ENCODE measurements around the gene SCN4B. TPM values are rescaled to one million over a fixed set of nuclear protein-coding genes. Genes with fewer than 3 reads are reported as not detected.
"Not testable (repeated sequence)": the region's sequence is repeated elsewhere in the genome, so short reads cannot be mapped to it uniquely, and the experiment has no call there.

The SCN4B gene, protein sequence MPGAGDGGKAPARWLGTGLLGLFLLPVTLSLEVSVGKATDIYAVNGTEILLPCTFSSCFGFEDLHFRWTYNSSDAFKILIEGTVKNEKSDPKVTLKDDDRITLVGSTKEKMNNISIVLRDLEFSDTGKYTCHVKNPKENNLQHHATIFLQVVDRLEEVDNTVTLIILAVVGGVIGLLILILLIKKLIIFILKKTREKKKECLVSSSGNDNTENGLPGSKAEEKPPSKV
- total RNA-seq: 2.5 TPM

DNA sequence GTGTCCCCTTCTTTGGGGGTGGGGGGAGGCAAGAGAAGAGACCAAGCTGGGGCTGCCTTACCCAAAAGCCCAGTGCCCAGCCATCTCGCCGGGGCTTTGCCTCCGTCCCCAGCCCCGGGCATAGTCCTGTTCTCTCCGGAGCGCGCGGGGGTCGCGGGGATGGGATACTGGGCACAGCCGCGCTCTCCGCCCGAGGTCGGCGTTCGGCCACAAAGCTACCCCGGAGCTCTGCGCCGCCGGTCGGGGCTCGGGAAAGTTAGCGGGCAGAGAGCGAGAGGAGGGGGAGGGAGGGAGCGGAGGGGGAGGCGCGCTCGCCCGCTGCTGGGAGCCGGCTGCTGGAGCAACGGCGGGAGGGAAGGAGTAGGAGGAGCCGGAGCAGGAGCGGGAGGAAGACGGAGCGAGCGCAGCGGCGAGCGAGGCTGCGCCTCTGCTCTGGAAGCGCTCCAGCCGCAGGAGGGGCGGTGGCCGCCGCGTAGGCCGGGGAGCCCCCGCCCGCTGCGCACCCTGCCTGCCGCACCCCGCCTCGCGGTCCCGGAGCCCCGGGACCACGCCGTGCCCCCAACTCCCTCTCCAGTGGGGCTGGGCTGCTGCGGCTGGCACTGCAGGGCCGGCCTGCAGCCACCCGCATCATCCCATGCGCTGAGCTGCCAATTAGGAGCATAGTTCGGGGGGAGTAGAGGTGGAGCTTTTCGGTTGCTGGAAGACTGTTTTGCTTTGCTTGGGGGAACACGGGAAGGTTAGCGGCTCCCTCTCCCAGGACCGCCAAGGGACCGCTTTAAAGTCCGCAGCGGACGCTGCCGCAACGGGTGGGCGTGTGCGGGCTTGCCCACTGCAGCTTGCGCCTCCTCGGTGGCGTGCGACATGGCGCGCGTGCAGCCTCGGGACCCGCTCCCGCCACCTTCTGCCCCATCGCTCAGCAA, at the start of gene SCN4B:
Gene SCN4B (minus strand): TSS at position 272 of the 920 bp plus-strand sequence. CDS start 150 bp downstream, at position 122.
- peak; percentile 58 for ATAC-seq

DNA sequence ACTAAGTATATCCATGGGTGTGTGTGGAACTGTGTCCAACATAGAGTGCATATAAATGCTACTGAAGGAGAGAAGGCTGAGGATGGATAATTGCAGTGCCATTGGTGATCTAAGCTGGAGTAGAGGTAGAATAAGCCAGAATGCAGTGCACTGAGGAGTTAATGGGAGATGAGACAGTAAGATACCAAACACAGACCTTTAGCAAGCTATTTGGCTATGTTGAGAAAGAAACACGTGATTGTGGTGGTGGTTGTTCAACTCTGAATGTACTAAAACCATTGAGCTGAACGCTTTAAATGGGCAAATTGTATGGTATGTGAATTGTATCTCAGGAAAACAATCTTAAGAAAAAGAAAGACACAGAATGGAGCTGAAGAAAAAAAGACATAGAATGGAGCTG, 49.3 kb upstream of the SCN4B start:
- ATAC-seq: no peak

DNA sequence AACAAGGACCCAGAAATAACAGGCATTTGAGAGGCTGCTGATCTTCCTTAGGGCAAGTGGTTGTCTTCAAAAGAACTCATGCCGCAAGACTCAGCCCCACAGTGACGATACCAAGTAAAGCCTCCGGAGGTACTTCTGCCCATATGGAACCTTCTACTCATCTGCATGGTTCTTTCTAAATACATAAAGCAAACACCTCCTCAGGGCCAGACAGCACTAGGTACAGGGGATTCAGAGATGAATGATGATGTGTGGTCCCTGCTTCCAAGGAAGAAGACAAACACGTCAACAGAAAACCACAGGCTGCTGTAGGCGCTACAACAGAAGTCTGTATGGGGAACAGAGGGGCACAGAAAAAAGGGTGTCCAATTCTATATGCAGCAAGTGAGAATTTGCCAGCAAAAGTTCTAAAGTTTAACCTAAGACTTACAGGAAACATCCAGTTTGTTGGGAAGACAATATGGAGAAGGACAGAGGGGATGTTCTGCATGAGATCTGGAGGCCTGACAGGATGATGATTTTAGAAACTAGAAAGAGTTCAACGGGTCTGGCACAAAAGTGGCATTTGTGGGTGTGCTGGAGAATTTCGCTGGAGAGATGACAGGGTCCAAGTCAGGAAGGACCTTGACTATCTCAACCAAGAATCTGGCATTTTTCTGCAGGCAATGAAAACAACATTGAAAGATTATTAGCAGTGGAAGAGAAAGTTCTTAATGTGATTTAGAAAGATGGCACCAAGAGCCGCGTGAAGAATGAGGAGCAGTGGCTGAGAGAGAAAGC, 48.5 kb upstream of the SCN4B start:
- no peak for ATAC-seq

DNA sequence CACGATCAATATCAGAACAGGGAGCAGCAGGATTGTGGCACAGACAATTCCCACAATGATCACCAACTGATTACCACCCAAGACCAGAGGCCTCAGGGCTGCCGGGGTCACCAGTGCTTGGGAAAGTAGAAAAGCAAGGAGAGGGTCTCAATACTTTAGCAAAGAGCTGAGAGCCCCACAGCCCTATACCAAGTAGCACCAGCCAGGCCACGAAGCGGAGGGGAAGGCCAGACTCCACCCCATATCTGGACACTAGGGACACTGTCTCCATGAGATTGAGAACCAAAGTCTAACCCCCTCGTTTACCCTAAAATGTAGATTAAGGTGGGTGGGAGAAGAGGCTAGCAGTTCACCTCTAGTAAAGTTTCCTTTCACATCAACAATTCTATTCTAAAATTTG, 47.9 kb upstream of the SCN4B start:
- no peak for ATAC-seq

DNA sequence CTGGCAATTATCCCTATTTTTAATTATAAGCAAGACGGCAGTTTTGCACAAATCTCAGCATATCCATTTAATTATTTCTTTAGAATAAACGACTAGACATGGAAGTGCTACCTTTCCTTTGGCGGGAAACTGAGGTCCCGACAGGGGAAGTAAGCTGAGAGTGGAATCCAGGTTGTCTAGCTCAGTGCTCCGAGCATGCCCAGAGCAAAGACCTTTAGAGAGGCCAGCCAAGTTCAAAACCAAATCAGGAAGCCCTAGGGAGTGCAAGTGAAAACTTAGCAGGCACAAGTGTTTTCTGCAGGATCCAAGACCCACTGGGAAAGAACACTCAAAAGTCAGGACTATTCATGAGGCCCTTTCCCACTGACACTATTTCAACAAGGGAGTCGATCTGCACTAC, 46.5 kb upstream of the SCN4B start:
- no peak for ATAC-seq

DNA sequence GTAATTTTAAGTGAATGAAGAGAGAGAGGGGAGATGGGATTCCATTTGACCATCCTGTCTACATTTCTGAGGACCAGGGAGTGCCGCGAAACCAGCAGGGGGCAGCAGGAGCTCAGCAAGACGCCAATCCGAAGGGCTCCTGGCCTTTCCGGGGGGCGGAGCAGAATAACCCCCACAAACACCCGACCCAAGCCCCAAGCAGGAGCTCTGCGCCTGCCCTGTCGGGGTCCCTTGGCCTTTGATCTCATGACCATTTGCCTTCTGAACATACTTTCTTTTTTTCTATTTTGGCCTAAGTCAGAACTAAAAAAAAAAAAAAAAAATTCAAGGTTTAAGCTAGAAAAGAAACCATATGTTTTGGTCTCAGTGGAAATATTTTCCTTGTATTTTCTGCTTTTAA, 45.7 kb upstream of the SCN4B start:
- peak; percentile 56 for ATAC-seq

DNA sequence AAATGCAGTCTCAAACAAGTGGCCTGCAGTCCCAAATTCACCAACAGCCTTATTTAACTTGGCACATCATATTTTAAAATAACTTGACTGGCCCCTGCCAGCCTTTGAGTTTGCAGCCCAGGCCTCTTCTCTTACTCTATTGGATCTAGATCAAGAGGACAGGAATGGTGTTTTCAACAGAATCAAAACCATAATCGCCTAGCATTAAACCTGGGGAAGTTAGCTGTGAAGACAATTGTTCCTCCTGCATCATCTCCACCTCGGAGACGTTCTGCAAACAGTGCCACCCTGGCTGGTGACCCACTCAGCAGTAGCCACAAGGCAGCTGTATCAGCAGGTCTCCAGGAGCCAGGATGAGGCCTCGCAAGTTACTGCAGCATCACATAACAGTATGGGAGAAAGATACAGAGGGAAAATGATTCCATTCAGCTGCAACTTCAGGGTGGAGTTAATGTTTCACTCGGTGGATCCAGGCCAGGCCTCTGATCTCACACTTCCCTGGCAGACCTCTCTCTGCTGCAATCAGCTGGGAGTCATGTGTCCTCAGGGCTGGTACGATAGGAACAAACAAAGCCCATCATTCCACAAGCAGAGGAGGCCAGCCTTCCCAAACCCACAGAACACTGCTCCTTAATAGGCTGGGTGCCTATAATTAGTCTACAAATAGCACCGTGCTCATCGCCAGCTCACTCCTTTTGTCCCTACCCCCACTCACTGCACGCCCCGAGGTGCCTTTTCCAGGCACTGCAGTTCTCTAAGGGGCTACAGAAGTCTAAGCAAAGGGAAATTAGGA, 42.4 kb upstream of the SCN4B start:
- peak; percentile 87 for ATAC-seq

DNA sequence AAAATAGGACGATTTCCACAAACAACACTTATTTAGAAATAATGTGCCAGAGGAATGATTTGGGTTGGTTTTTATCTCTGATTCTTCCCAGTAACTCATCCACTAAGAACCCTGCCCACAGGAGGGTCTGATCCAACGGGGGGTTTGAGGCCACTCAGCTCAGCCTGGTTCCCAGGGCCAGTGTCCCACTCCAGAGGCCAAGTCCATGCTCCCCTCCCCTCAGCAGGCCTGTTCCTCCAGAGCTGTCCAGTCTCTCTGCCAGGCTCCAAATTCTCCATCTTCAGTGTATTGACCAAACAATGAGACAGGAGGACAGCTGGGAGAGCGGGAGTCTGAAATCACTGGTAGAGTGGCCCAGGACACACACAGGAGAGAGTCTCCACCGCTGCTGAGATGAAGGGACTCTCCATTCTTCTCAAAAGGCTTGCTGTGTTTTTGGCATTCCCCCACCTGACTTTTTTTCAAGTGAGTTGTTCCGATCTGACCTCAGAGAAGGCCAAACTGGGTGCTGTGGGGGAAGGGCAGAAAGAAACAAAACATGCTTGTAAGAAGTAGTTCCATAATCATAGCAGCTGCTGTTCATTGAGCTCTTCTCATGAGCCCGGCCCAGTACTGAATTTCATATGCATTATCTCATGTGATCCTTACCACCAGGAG, 41.4 kb upstream of the SCN4B start:
- ATAC-seq: no peak

DNA sequence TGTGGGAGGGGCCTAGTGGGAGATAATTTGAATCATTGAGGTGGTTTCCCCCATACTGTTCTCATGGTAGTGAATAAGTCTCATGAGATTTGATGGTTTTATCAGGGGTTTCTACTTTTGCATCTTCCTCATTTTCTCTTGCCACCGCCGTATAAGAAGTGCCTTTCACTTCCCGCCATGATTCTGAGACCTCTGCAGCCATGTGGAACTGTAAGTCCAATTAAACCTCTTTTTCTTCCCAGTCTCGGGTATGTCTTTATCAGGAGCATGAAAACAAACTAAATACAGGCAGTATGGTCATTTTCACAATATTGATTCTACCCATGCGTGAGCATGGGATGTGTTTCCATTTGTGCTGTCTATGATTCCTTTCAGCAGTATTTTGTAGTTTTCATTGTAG, 40.2 kb upstream of the SCN4B start:
- ATAC-seq: not testable (repeated sequence)

DNA sequence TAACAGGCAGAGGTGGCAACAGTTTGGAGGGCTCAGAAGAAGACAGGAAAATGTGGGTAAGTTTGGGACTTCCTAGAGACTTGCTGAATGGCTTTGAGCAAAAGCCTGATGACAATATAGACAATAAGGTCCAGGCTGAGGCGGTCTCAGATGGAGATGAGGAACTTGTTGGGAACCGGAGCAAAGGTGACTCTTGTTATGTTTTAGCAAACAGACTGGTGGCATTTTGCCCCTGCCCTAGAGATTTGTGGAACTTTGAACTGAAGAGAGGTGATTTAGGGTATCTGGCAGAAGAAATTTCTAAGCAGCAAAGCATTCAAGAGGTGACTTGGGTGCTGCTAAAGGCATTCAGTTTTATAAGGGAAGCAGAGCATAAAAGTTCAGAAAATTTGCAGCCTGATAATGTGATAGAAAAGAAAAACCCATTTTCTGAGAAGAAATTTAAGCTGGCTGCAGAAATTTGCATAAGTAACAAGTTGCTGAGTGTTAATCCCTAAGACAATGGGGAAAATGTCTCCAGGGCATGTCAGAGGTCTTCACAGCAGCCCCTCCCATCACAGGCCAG, 38.4 kb upstream of the SCN4B start:
- ATAC-seq: not testable (repeated sequence)

DNA sequence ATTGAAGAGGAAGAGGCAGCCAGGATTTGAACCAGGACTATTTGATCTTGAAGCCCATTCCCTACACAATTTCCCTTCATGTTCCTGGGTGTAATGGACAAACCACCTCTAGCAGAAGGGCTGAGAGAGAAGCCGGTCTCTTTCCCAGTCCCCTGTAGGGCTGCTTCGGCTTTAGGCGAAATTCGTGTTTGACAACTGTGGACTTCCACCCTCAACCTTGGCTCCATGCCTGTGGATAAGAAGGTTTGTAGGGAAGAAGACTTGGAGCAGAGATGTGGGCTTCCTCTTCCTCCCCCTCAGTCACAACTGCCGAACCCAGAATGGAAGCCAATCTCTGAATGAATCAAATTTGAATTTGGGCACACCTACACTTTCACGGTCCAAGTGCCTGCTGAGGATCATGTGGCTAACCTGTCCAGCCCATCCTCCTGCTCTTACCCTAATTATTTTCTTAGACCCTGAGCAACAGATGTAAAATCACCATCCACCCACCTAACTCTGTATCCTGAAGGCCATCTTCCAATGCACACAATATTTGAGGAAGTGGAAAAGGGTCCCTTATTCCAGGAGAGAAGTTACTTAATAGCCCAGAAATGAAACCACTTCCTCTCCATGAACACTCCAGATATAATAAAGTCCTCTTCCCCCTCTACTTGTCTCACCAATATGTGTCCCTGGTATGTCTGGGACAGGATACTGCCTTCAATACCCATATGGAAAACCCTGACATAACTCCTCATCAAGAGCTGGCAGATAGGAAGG, 33.9 kb upstream of the SCN4B start:
- no peak for ATAC-seq

DNA sequence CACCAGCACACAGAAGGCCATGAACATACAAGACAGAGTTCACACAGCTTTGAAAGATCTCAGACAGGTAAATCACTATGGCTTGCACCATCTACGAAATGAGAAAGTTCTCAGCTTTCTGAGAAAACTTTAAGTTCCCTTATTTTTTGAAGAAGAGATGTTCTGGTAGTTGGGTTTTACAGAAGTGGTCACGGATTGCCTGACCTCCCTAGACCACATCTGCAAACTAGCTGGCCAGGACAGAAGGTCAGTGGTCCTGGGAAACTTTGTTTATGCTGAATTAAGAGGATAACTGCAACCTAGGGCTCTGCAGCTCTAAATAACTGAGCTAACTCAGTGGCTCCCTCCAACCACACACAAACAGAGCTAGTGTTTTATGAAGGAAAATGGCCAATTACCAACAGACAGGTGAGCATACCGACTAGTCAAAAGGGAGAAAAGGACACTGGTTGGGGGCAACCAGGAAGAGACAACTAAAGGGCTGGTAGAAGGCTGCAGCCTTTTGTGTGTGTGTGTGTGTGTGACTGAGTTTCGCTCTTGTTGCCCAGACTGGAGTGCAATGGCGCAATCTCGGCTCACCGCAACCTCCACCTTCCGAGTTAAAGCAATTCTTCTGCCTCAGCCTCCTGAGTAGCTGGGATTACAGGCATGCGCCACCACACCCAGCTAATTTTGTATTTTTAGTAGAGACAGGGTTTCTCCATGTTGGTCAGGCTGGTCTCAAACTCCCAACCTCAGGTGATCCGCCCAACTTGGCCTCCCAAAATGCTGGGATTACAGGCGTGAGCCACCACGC, 32.4 kb upstream of the SCN4B start:
- no peak for ATAC-seq

DNA sequence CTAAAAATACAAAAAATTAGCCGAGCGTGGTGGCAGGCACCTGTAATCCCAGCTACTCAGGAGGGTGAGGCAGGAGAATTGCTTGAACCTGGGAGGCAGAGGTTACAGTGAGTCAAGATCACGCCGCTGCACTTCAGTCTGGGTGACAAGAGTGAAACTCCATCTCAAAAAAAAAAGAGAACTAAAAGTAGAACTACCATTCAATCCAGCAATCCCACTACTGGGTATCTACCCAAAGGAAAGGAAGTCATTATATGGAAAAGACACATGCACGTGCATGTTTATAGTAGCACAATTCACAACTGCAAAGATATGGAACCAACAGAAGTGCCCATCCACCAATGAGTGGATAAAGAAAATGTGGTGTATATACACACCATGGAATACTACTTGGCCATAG, 31.1 kb upstream of the SCN4B start:
- not testable (repeated sequence) for ATAC-seq

DNA sequence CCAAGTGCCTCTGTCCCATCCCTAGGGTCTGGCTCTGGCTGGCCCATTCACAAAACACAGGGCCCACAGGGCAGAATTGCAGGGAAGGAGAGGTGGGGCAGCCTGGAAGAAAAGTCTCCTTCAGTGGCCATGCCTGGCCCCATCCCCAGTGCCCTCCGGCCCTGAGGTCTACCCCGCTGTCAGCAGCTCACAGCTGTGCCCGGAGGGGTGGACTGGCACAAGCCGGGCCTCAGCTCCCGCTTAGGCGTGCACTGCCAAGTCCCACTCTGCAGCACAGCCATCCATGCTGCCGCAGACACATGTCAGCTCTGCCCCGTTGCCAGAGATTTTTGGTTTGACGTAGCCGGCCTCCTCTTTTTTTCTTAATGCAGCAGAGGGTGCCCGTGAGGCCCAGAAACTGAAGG, 27.7 kb upstream of the SCN4B start:
- ATAC-seq: peak; percentile 39

DNA sequence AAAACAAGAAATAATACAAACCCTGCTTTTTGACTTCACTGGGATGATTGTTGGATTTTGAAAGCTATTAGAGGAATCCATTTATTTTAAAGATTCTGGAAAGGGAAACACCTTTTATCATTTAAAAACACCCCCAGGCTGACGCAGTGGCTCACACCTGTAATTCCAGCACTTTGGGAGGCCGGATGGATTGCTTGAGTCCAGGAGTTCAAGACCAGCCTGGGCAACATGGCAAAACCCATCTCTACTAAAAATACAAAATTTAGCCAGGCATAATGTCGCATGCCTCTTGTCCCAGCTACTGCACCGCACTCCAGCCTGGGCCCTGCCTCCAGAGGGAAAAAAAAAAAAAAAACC, 24.1 kb upstream of the SCN4B start:
- ATAC-seq: no peak

DNA sequence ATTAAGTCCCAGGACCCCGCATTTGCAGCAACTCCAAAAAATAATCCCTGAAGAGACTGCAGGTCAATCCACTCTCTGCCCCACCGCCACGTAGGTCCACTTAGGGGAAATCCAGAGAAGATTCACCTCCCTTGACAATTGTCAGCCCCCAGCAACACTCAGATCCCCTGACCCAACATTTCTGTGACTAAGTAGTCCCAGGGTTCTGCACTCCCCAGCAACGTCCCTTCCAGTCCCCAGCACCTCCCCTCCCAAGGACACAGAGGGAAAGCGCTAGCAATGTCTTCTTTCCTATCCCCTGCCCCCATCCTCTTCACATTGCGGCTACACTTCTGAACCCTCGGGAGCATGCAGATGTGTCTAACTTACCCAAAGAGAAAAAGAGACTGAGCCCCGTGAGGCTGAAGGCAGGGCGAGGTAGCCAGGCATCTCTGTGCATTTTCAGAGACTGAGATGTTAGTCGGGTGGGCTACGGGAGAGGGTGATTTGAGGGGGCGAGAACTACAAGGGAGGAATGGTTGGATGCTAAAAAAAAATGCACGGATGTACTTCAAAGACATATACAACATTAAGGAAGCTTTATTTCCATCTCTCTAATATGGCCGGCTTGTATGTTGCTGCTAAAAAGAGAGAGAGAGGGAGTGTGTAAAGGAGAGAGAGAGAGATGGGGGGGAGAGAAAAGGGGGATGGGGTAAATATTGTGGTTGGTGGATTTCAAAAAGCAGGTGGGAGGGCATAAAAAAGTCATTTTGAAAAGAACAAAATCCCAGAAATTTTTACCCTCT, 23.6 kb upstream of the SCN4B start, which contains the start of gene SCN2B:
Gene SCN2B (minus strand): TSS at position 647 of the 785 bp plus-strand sequence. CDS start 208 bp downstream, at position 439.
- ATAC-seq: no peak

DNA sequence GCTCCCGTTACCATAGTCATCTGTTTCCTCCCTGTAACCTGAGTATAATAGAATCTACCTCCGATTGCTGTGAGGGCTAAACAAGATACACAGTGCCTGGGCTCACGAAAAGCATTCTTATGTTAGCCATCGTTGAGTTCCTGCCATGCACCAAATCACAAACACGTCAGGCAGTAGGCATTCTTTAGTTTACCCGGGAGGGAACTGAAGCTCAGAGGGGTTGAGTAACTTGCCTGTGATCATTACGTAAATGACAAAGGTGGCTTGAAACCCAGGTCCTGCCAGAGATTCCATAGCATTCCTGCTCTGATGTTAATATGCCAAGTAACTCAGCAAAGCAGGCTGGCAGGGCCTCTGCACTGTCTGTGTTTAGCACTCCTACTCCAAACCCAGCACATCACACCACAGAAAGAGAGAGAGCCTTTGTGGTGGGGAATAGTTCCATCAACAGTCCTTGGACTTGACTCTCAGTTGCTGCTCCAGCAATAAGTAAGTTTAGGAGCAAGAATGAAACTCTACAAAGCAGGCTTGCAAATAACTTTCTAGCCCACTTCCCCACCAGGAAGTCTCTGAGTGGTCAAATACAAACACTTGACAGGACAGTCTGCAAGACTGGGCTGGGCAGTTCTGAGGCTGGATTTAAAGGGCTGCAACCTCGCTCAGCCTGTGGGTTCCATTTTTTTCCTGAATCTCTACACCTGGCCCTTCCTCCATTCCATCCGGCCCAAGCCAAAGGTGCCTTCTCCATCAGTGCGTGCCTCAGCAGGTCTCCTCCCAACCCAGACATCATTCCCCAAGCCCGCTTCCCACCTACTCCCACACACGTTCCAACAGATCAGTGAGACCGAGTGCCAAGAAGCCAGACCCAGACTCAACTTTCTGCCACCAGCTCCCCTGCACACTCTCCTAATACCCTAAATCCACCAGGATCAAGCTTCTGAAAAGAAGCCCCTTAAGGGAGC, 22.7 kb upstream of the SCN4B start:
- peak; percentile 39 for ATAC-seq

Data from esophagus mucosa (tissue), 1 donor.